Measurements from ENCODE around the gene SEC24B.

DNA sequence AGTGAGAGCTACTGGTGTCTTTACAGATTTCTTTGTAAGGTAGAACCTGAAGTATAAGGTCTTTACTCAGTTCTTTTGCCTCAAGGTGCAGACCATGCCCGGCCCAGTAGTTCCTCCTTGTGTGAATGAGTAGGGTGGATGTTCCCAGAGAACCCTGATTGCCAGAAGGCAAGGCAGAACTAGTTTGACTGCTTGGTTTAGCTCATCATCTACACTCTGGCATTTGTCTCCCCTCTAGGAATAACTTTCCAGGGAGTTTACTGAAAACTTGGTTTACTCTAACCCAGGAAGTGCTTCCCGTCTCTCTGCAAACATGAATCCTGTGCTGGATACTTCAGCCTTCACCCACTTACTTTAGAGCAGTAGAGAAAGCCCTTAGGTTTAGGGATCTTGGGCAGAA lies 155.5 kb downstream of the SEC24B start:
- TF ChIP-seq CTCF (IDR thresholded peaks at IDR 0.05; ENCODE audit: poor library complexity, severe bottlenecking) (no peak), EZH2 (IDR thresholded peaks at IDR 0.05; ENCODE audit: borderline replicate concordance, insufficient read depth, low read length, poor library complexity, severe bottlenecking) (no peak), RAD21 (conservative IDR thresholded peaks at IDR 0.05) (no peak), POLR2AphosphoS5 (IDR thresholded peaks at IDR 0.05) (no peak), SMC3 (conservative IDR thresholded peaks at IDR 0.05; ENCODE audit: poor library complexity) (no peak)
- TF ChIP-seq, protein P1, sequence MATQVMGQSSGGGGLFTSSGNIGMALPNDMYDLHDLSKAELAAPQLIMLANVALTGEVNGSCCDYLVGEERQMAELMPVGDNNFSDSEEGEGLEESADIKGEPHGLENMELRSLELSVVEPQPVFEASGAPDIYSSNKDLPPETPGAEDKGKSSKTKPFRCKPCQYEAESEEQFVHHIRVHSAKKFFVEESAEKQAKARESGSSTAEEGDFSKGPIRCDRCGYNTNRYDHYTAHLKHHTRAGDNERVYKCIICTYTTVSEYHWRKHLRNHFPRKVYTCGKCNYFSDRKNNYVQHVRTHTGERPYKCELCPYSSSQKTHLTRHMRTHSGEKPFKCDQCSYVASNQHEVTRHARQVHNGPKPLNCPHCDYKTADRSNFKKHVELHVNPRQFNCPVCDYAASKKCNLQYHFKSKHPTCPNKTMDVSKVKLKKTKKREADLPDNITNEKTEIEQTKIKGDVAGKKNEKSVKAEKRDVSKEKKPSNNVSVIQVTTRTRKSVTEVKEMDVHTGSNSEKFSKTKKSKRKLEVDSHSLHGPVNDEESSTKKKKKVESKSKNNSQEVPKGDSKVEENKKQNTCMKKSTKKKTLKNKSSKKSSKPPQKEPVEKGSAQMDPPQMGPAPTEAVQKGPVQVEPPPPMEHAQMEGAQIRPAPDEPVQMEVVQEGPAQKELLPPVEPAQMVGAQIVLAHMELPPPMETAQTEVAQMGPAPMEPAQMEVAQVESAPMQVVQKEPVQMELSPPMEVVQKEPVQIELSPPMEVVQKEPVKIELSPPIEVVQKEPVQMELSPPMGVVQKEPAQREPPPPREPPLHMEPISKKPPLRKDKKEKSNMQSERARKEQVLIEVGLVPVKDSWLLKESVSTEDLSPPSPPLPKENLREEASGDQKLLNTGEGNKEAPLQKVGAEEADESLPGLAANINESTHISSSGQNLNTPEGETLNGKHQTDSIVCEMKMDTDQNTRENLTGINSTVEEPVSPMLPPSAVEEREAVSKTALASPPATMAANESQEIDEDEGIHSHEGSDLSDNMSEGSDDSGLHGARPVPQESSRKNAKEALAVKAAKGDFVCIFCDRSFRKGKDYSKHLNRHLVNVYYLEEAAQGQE (IDR thresholded peaks at IDR 0.05; ENCODE audit: borderline replicate concordance), result no peak
